SK-N-SH treated with all-trans-retinoic acid at 6 μM for 48 hours (cell line): ENCODE results near the gene ZDHHC8.

Experiments used
- CREB5 ChIP-seq: fragments of 250-450 bp; sonication (Bioruptor Pico); IDR thresholded peaks from 2 replicates; pipeline ENCODE4 v1.5.1; 2020; ENCODE audit warnings: low read depth, mild to moderate bottlenecking, moderate library complexity
- GLIS3 ChIP-seq: fragments of 250-450 bp; sonication (Bioruptor Pico); IDR thresholded peaks from 2 replicates; pipeline ENCODE4 v1.5.0; 2020; ENCODE audit warnings: mild to moderate bottlenecking, moderate library complexity
- POU6F1 ChIP-seq: fragments of 250-450 bp; sonication (Bioruptor Pico); IDR thresholded peaks from 2 replicates; pipeline ENCODE4 v1.8.0; 2021; ENCODE audit warnings: low read depth, mild to moderate bottlenecking, moderate library complexity, borderline replicate concordance
- PPARA ChIP-seq: fragments of 250-450 bp; sonication (Bioruptor Pico); IDR thresholded peaks from 2 replicates; pipeline ENCODE4 v1.5.0; 2020; ENCODE audit warnings: mild to moderate bottlenecking, borderline replicate concordance
- TOX ChIP-seq: fragments of 250-450 bp; sonication (Bioruptor Pico); IDR thresholded peaks from 2 replicates; pipeline ENCODE4 v1.8.0; 2021; ENCODE audit warnings: mild to moderate bottlenecking, moderate library complexity, borderline replicate concordance
- ZFP3 ChIP-seq: fragments of 250-450 bp; sonication (Bioruptor Pico); IDR thresholded peaks from 2 replicates; pipeline ENCODE4 v1.5.0; 2020; ENCODE audit warnings: mild to moderate bottlenecking, moderate library complexity
- ZFP30 ChIP-seq: fragments of 450-650 bp; formaldehyde crosslinking; IDR thresholded peaks from 2 replicates; pipeline ENCODE4 v1.5.0; 2022; ENCODE audit warnings: mild to moderate bottlenecking, moderate library complexity
- ZNF70 ChIP-seq: fragments of 450-650 bp; formaldehyde crosslinking; IDR thresholded peaks from 2 replicates; pipeline ENCODE4 v1.5.0; 2020; ENCODE audit warnings: mild to moderate bottlenecking, moderate library complexity
- TF ChIP-seq, protein P1 (sequence below): fragments of 250-450 bp; sonication (Bioruptor Pico); IDR thresholded peaks from 2 replicates; pipeline ENCODE4 v1.8.0; 2020; ENCODE audit warnings: mild to moderate bottlenecking, moderate library complexity, borderline replicate concordance

- no peak for TF ChIP-seq ZNF70 (CRISPR knock-in tag)
- TF ChIP-seq CREB5: no peak
- no peak for TF ChIP-seq POU6F1 (CRISPR knock-in tag)
- TF ChIP-seq ZFP3 (CRISPR knock-in tag): no peak
- no peak for TF ChIP-seq GLIS3
- TF ChIP-seq PPARA (CRISPR knock-in tag): no peak
- TF ChIP-seq ZFP30 (CRISPR knock-in tag): no peak
- TF ChIP-seq, protein P1, sequence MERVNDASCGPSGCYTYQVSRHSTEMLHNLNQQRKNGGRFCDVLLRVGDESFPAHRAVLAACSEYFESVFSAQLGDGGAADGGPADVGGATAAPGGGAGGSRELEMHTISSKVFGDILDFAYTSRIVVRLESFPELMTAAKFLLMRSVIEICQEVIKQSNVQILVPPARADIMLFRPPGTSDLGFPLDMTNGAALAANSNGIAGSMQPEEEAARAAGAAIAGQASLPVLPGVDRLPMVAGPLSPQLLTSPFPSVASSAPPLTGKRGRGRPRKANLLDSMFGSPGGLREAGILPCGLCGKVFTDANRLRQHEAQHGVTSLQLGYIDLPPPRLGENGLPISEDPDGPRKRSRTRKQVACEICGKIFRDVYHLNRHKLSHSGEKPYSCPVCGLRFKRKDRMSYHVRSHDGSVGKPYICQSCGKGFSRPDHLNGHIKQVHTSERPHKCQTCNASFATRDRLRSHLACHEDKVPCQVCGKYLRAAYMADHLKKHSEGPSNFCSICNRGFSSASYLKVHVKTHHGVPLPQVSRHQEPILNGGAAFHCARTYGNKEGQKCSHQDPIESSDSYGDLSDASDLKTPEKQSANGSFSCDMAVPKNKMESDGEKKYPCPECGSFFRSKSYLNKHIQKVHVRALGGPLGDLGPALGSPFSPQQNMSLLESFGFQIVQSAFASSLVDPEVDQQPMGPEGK (CRISPR knock-in tag): no peak
- no peak for TF ChIP-seq TOX
Measured at GRCh38 chr22:20173246-20173645, 41.6 kb downstream of the ZDHHC8 start.
